Mesenchymal stem cell (in vitro differentiated cells and primary cell): Measurements from ENCODE around the gene MFSD1.
A peak's percentile ranks its signal among the peaks of the same experiment; 100 is the strongest.

Source experiments
- DNase-seq: peaks from one replicate; pipeline ENCODE4 v3.0.0-alpha.2; 2013
- H2AFZ ChIP-seq: one replicate; pipeline ENCODE4 v1.6.1; 2013; ENCODE audit warnings: low read depth, mild to moderate bottlenecking, control low read depth, inconsistent platforms, low read length, moderate library complexity
- H2AK5ac ChIP-seq: 2 replicates; pipeline ENCODE4 v1.6.1; 2013; ENCODE audit warnings: low read length, moderate library complexity, mild to moderate bottlenecking, inconsistent platforms; ENCODE audit not compliant: severe bottlenecking
- H2BK120ac ChIP-seq: one replicate; pipeline ENCODE4 v1.6.1; 2013; ENCODE audit warnings: low read depth, mild to moderate bottlenecking, inconsistent platforms, low read length, moderate library complexity
- H2BK12ac ChIP-seq, 2 experiments: one replicate each; pipeline ENCODE4 v1.6.1; 2013; ENCODE audit warnings: inconsistent platforms in 2 of 2, low read length in 2 of 2, mild to moderate bottlenecking in 2 of 2, moderate library complexity in 2 of 2, control low read depth in 1 of 2
- H2BK15ac ChIP-seq: one replicate; pipeline ENCODE4 v1.6.1; 2013; ENCODE audit warnings: mild to moderate bottlenecking, low read depth, inconsistent platforms; ENCODE audit not compliant: poor library complexity, severe bottlenecking
- H2BK5ac ChIP-seq: 2 replicates; pipeline ENCODE4 v1.6.1; 2013; ENCODE audit warnings: low read depth, mild to moderate bottlenecking, low read length, control low read depth, inconsistent platforms; ENCODE audit not compliant: poor library complexity, severe bottlenecking
- H3K14ac ChIP-seq, 2 experiments: one replicate each; pipeline ENCODE4 v1.6.1; 2013; ENCODE audit warnings: inconsistent platforms in 2 of 2, low read length in 2 of 2, control low read depth in 1 of 2, mild to moderate bottlenecking in 1 of 2, moderate library complexity in 1 of 2
- H3K18ac ChIP-seq, 2 experiments: one replicate each; pipeline ENCODE4 v1.6.1; 2013; ENCODE audit warnings: inconsistent platforms in 2 of 2, low read length in 2 of 2, control low read depth in 1 of 2, low read depth in 1 of 2, mild to moderate bottlenecking in 1 of 2
- H3K23ac ChIP-seq, 2 experiments: one replicate each; pipeline ENCODE4 v1.6.1; 2013; ENCODE audit warnings: inconsistent platforms in 2 of 2, low read length in 2 of 2, mild to moderate bottlenecking in 2 of 2, moderate library complexity in 2 of 2, control low read depth in 1 of 2
- H3K27ac ChIP-seq: 2 replicates; pipeline ENCODE4 v1.5.1; 2013; ENCODE audit warnings: mild to moderate bottlenecking, moderate library complexity, low read length, control low read depth, inconsistent platforms; ENCODE audit not compliant: poor library complexity, severe bottlenecking
- H3K27me3 ChIP-seq, 2 experiments: 2 replicates each; pipeline versions ENCODE4 v1.6.1 to v1.7.0; 2013; ENCODE audit warnings: low read length in 2 of 2, mild to moderate bottlenecking in 2 of 2, moderate library complexity in 2 of 2, control low read depth in 1 of 2, inconsistent platforms in 1 of 2; ENCODE audit not compliant: control insufficient read depth in 1 of 2, insufficient read depth in 1 of 2
- H3K36me3 ChIP-seq, 2 experiments: 2 replicates each; pipeline versions ENCODE4 v1.6.1 to v1.7.0; 2013; ENCODE audit warnings: low read length in 2 of 2, control low read depth in 1 of 2, inconsistent platforms in 1 of 2, low read depth in 1 of 2, mild to moderate bottlenecking in 1 of 2; ENCODE audit not compliant: insufficient read depth in 2 of 2, control insufficient read depth in 1 of 2
- H3K4ac ChIP-seq, 2 experiments: one replicate each; pipeline ENCODE4 v1.6.1; 2013; ENCODE audit warnings: inconsistent platforms in 2 of 2, low read length in 2 of 2, mild to moderate bottlenecking in 2 of 2, moderate library complexity in 2 of 2, control low read depth in 1 of 2, low read depth in 1 of 2
- H3K4me1 ChIP-seq: 2 replicates; pipeline ENCODE4 v1.6.1; 2013; ENCODE audit warnings: low read depth, low read length, control low read depth; ENCODE audit not compliant: control insufficient read depth, insufficient read depth
- H3K4me2 ChIP-seq: 2 replicates; pipeline ENCODE4 v1.6.1; 2013; ENCODE audit warnings: low read length, mild to moderate bottlenecking, inconsistent platforms; ENCODE audit not compliant: poor library complexity, severe bottlenecking
- H3K4me3 ChIP-seq, 2 experiments: 2 replicates each; pipeline versions ENCODE4 v1.5.1 to v1.7.0; 2013; ENCODE audit warnings: low read length in 2 of 2, mild to moderate bottlenecking in 2 of 2, control low read depth in 1 of 2, low read depth in 1 of 2; ENCODE audit not compliant: insufficient read depth in 1 of 2
- H3K79me1 ChIP-seq: replicated peaks from 2 replicates; pipeline ENCODE4 v1.6.1; 2013; ENCODE audit warnings: mild to moderate bottlenecking, control low read depth, low read length, inconsistent platforms; ENCODE audit not compliant: poor library complexity, severe bottlenecking
- H3K9ac ChIP-seq: 2 replicates; pipeline ENCODE4 v1.7.0; 2013; ENCODE audit warnings: mild to moderate bottlenecking, low read length, moderate library complexity
- H3K9me3 ChIP-seq: 2 replicates; pipeline ENCODE4 v1.7.0; 2013; ENCODE audit warnings: mild to moderate bottlenecking, low read length; ENCODE audit not compliant: control insufficient read depth
- H4K8ac ChIP-seq: one replicate; pipeline ENCODE4 v1.6.1; 2013; ENCODE audit warnings: inconsistent platforms, mild to moderate bottlenecking, low read length, moderate library complexity
- H4K91ac ChIP-seq: one replicate; pipeline ENCODE4 v1.6.1; 2013; ENCODE audit warnings: mild to moderate bottlenecking, low read length, inconsistent platforms
- WGBS: methylation state at CpG from one replicate; pipeline ENCODE4 v1.1.7; 2013; ENCODE audit warnings: mixed read lengths; 5-methylcytosine and 5-hydroxymethylcytosine counted together

The MFSD1 gene

DNA sequence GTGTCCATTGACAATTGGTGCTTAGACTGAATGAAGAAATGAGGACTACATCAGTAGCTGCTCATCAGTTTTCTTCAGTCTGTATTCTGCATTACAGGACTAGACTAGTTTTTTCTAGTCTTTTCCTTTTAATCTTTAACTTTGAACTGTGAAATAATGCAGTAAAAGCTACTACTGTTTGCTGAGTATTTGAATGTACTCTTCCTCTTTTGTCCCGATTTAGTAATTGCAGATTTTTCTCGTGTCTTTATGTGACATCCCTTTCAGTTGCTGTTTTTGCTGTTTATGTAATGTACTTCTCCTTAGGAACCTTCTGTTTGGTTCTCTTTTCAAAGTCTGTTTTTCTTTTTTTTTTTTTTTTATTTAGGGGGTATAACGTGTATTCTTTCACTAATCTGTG, 17.4 kb downstream of the MFSD1 start:
- Histone ChIP-seq H2AK5ac (no peak overlapping the region), H2BK12ac (no peak overlapping the region), H2AFZ (no peak overlapping the region), H3K9ac (no peak overlapping the region), H2BK120ac (no peak overlapping the region), H3K23ac (no peak overlapping the region), H4K91ac (no peak overlapping the region), H3K79me1 (peaks cover 5% of the 10 kb centered on the region), H3K18ac (no peak overlapping the region), H2BK5ac (no peak overlapping the region), H3K4ac (no peak overlapping the region), H2BK15ac (no peak overlapping the region), H3K14ac (no peak overlapping the region), H3K27ac (no peak overlapping the region), H3K4me1 (no peaks in the 10 kb centered on the region), H3K4me3 (no peak overlapping the region), H3K9me3 (no peaks in the 10 kb centered on the region), H3K4me2 (no peak overlapping the region), H3K27me3 (no peaks in the 10 kb centered on the region), H3K36me3 (peaks cover 8 to 77% of the 10 kb centered on the region in 2 experiments), H4K8ac (no peak overlapping the region)
- no peak for DNase-seq
- WGBS: 90% methylated on average over 3 of the region's 3 CpGs

- no peak overlapping the region for H3K18ac ChIP-seq
- no peak overlapping the region for H2AK5ac ChIP-seq
- no peaks in the 10 kb centered on the region for H3K4me1 ChIP-seq
- H3K23ac ChIP-seq: no peak overlapping the region
- 83% methylated on average over 1 of the region's 3 CpGs for WGBS
- H3K9ac ChIP-seq: no peak overlapping the region
- no peak overlapping the region for H2BK120ac ChIP-seq
- H3K14ac ChIP-seq: no peak overlapping the region
- H2AFZ ChIP-seq: no peak overlapping the region
- peaks cover 6 to 79% of the 10 kb centered on the region in 2 experiments for H3K36me3 ChIP-seq
- no peak overlapping the region for H2BK12ac ChIP-seq
- H3K4ac ChIP-seq: no peak overlapping the region
- H3K4me2 ChIP-seq: no peak overlapping the region
- no peak for DNase-seq
- H3K79me1 ChIP-seq: peaks cover 5% of the 10 kb centered on the region
- H3K4me3 ChIP-seq: no peak overlapping the region
- H3K27ac ChIP-seq: no peak overlapping the region
- H2BK15ac ChIP-seq: no peak overlapping the region
- H4K8ac ChIP-seq: no peak overlapping the region
- H3K27me3 ChIP-seq: no peaks in the 10 kb centered on the region
- H3K9me3 ChIP-seq: no peaks in the 10 kb centered on the region
- no peak overlapping the region for H2BK5ac ChIP-seq
- H4K91ac ChIP-seq: no peak overlapping the region
Measured at GRCh38 chr3:158820521-158820920, 18.7 kb downstream of the MFSD1 start.

- Histone ChIP-seq H3K18ac (no peak overlapping the region), H3K36me3 (peaks cover 6 to 88% of the 10 kb centered on the region in 2 experiments), H4K91ac (no peak overlapping the region), H3K9ac (no peak overlapping the region), H3K4ac (no peak overlapping the region), H2BK120ac (no peak overlapping the region), H3K79me1 (peaks cover 5% of the 10 kb centered on the region), H2AK5ac (no peak overlapping the region), H4K8ac (no peak overlapping the region), H3K4me2 (no peak overlapping the region), H3K27ac (no peak overlapping the region), H2AFZ (peak overlapping the region; percentile 63), H2BK5ac (no peak overlapping the region), H3K9me3 (no peaks in the 10 kb centered on the region), H3K27me3 (no peaks in the 10 kb centered on the region), H3K4me1 (no peaks in the 10 kb centered on the region), H2BK15ac (no peak overlapping the region), H3K23ac (no peak overlapping the region), H2BK12ac (no peak overlapping the region), H3K4me3 (no peak overlapping the region), H3K14ac (no peak overlapping the region)
- 88% methylated on average over 4 of the region's 5 CpGs for WGBS
- DNase-seq: no peak
Measured at GRCh38 chr3:158821847-158822246, 20.0 kb downstream of the MFSD1 start.

- no peak overlapping the region for H2AFZ ChIP-seq
- no peak overlapping the region for H4K8ac ChIP-seq
- no peak overlapping the region for H2AK5ac ChIP-seq
- peaks cover 2% of the 10 kb centered on the region for H3K79me1 ChIP-seq
- no peak overlapping the region for H3K9ac ChIP-seq
- no peaks in the 10 kb centered on the region for H3K4me1 ChIP-seq
- no peak overlapping the region for H3K23ac ChIP-seq
- H3K4me3 ChIP-seq: no peak overlapping the region
- no peak overlapping the region for H3K4me2 ChIP-seq
- H3K36me3 ChIP-seq: peaks cover 9 to 96% of the 10 kb centered on the region in 2 experiments
- H3K9me3 ChIP-seq: no peaks in the 10 kb centered on the region
- no peak overlapping the region for H3K18ac ChIP-seq
- no peak overlapping the region for H3K27ac ChIP-seq
- H3K27me3 ChIP-seq: no peaks in the 10 kb centered on the region
- no peak overlapping the region for H4K91ac ChIP-seq
- 100% methylated on average over 2 of the region's 4 CpGs for WGBS
- H3K14ac ChIP-seq: no peak overlapping the region
- no peak overlapping the region for H2BK12ac ChIP-seq
- no peak overlapping the region for H2BK5ac ChIP-seq
- H3K4ac ChIP-seq: no peak overlapping the region
- no peak for DNase-seq
- no peak overlapping the region for H2BK15ac ChIP-seq
- H2BK120ac ChIP-seq: no peak overlapping the region
Measured at GRCh38 chr3:158823426-158823825, 21.6 kb downstream of the MFSD1 start.
